Neural cell (in vitro differentiated cells): ENCODE measurements around the gene SECTM1.

Source experiments
- CTCF ChIP-seq: fragments of 450-650 bp; IDR thresholded peaks from 2 replicates; pipeline ENCODE4 v1.5.1; 2014; ENCODE audit warnings: antibody characterized with exemption, mild to moderate bottlenecking, moderate library complexity; ENCODE audit not compliant: poor library complexity, severe bottlenecking
- EP300 ChIP-seq: fragments of 450-650 bp; conservative IDR thresholded peaks from 2 replicates; pipeline ENCODE4 v1.6.1; 2014; ENCODE audit warnings: antibody characterized with exemption, mild to moderate bottlenecking, moderate library complexity; ENCODE audit not compliant: poor library complexity, severe bottlenecking
- EZH2 ChIP-seq: fragments of 200-600, 300-800 bp; shearing (Covaris generic), sonication (generic); IDR thresholded peaks from 2 replicates; pipeline ENCODE4 v1.6.1; 2014; ENCODE audit warnings: antibody characterized with exemption, low read length, borderline replicate concordance, mild to moderate bottlenecking; ENCODE audit not compliant: insufficient read depth, poor library complexity, severe bottlenecking
- POLR2AphosphoS5 ChIP-seq: IDR thresholded peaks from 2 replicates; pipeline ENCODE4 v1.6.1; 2012
- RAD21 ChIP-seq: fragments of 450-650 bp; conservative IDR thresholded peaks from 2 replicates; pipeline ENCODE4 v1.6.1; 2014; ENCODE audit warnings: antibody characterized with exemption, mild to moderate bottlenecking, moderate library complexity
- TAF1 ChIP-seq: IDR thresholded peaks from 2 replicates; pipeline ENCODE4 v1.6.1; 2012; ENCODE audit warnings: low read depth

GRCh38 chr17:82325286-82326180 is 8.0 kb downstream of the SECTM1 start:
- TF ChIP-seq POLR2AphosphoS5: no peak
- TF ChIP-seq CTCF: no peak
- no peak for TF ChIP-seq EZH2
- no peak for TF ChIP-seq TAF1
- no peak for TF ChIP-seq EP300
- TF ChIP-seq RAD21: no peak
